ENCODE data around the gene DNAJC1. TPM values are rescaled to one million over a fixed set of nuclear protein-coding genes. Genes with fewer than 3 reads are reported as not detected.

The DNAJC1 gene
- total and polyA plus RNA-seq, 2 of the 4 experiments (the other 2 are of a cell fraction), result 12.7 to 13.3 TPM

- Histone ChIP-seq H4K5ac (ENCODE audit: low read depth, low read length) (no peak overlapping the region), H3K14ac (replicated peaks; ENCODE audit: low read depth, low read length) (0 out of 2 replicates have a peak overlapping the region, but pooled peaks have one; percentile 0), H2AFZ (replicated peaks; ENCODE audit: low read length, poor library complexity) (no peak overlapping the region), H2BK120ac (ENCODE audit: low read depth, low read length) (no peak overlapping the region), H3K9me3 (ENCODE audit: control insufficient read depth, insufficient read depth, low read length) (no peaks in the 10 kb centered on the region), H3K9ac (ENCODE audit: low read depth, low read length) (no peak overlapping the region), H3K79me1 (ENCODE audit: low read depth in 1 of 2, low read length in 2 of 2) (peaks cover 6 to 15% of the 10 kb centered on the region in 2 experiments; a peak in 3 of 4 replicates), H2BK20ac (ENCODE audit: low read depth, low read length) (no peak overlapping the region), H3K4ac (ENCODE audit: low read depth, low read length) (no peak overlapping the region), H4K91ac (ENCODE audit: insufficient read depth, low read depth, low read length) (no peak overlapping the region), H3K4me3 (ENCODE audit: insufficient read depth, low read depth, low read length) (no peak overlapping the region), H3K27ac (ENCODE audit: insufficient read depth, low read length) (no peak overlapping the region), H4K20me1 (ENCODE audit: insufficient read depth, low read length) (no peaks in the 10 kb centered on the region), H3K4me1 (ENCODE audit: control insufficient read depth, insufficient read depth, low read length) (peaks cover 2% of the 10 kb centered on the region; the same call in 1 of the 2 replicates), H2BK15ac (ENCODE audit: low read depth, low read length) (no peak overlapping the region), H3K36me3 (ENCODE audit: control insufficient read depth, insufficient read depth, low read length) (no peaks in the 10 kb centered on the region), H3K9me1 (ENCODE audit: insufficient read depth, low read length) (no peaks in the 10 kb centered on the region), H3K56ac (ENCODE audit: extremely low read depth, insufficient read depth, low read length) (no peak overlapping the region), H3K4me2 (ENCODE audit: low read depth, low read length) (no peak overlapping the region), H3K23ac (ENCODE audit: low read depth, low read length) (no peak overlapping the region), H2BK5ac (ENCODE audit: low read depth, low read length, poor library complexity, severe bottlenecking) (no peak overlapping the region), H2AK5ac (ENCODE audit: low read depth, low read length) (no peak overlapping the region), H3K27me3 (ENCODE audit: control insufficient read depth, insufficient read depth, low read length) (no peaks in the 10 kb centered on the region), H3K18ac (ENCODE audit: low read depth, low read length) (no peak overlapping the region), H4K8ac (ENCODE audit: low read depth in 2 of 2, low read length in 2 of 2) (no peak overlapping the region), H2AK9ac (replicated peaks; ENCODE audit: low read depth, low read length, poor library complexity) (no peak overlapping the region)
- TF ChIP-seq MXI1 (IDR thresholded peaks at IDR 0.05; ENCODE audit: borderline replicate concordance, low read depth, low read length) (no peak), NFE2L2 (IDR thresholded peaks at IDR 0.05; ENCODE audit: low read depth, low read length) (no peak), POLR2A (IDR thresholded peaks at IDR 0.05; ENCODE audit: low read depth, low read length) (no peak), CTCF (conservative IDR thresholded peaks at IDR 0.05; ENCODE audit: low read depth, low read length) (no peak), ELK1 (IDR thresholded peaks at IDR 0.05; ENCODE audit: borderline replicate concordance, low read depth, low read length) (no peak), FOS (IDR thresholded peaks at IDR 0.05; ENCODE audit: low read depth, low read length) (no peak)
- dilution Hi-C loops (cut with HindIII; ENCODE audit: low sequenced_read_pairs, unreplicated experiment), result no loop called here
- ChIA-PET CTCF (no interaction called here), POLR2A (ENCODE audit: unreplicated experiment) (no interaction called here)
- in situ Hi-C loops (cut with MboI; ENCODE audit: low sequenced_read_pairs), result loop anchor here (25.0 kb wide), 1 partner anchor 875 kb away; no protein-coding TSS in a partner anchor
- BruUV-seq (replicated peaks), result no TSS peak
- peak; percentile 10 for DNase-seq
- intact Hi-C loops (cut with micrococcal nuclease), result no loop called here
- no peak for ATAC-seq (ENCODE audit: low read depth)
These were observed 41.7 kb downstream of the DNAJC1 start for GRCh38 chr10:21961847-21962246.

Data from IMR-90 (cell line).